Thoracic aorta (tissue), 2 donors: Measurements from ENCODE around the gene NPLOC4. TPM values are rescaled to one million over a fixed set of nuclear protein-coding genes. Genes with fewer than 3 reads are reported as not detected.

Source experiments
- ATAC-seq: fragments of 150-250 bp; one replicate; pipeline ENCODE4 v1.8.0; 2017; ENCODE audit warnings: low read depth; ENCODE audit not compliant: insufficient number of reproducible peaks, low FRiP score
- DNase-seq: peaks from one replicate; pipeline ENCODE4 v3.0.0-alpha.2; 2020; ENCODE audit warnings: low spot score
- H3K27ac ChIP-seq, 2 donors: fragments of 200-600 bp; sonication (generic); 1 replicate in 1 of 2; 2 replicates in 1 of 2; pipeline ENCODE4 v1.5.1; 2016; ENCODE audit warnings: mild to moderate bottlenecking in 2 of 2, moderate library complexity in 2 of 2
- H3K27me3 ChIP-seq: fragments of 200-600 bp; sonication (generic); replicated peaks from 2 replicates; pipeline ENCODE4 v1.6.0; 2016; ENCODE audit warnings: mild to moderate bottlenecking; ENCODE audit not compliant: insufficient read depth
- H3K36me3 ChIP-seq: fragments of 200-600 bp; sonication (generic); one replicate; pipeline ENCODE4 v1.5.1; 2016
- H3K4me1 ChIP-seq, 2 donors: fragments of 200-600 bp; sonication (generic); 1 replicate in 1 of 2; 2 replicates in 1 of 2; pipeline versions ENCODE4 v1.5.1 to v1.6.0; 2016; ENCODE audit warnings: low read depth in 2 of 2, mild to moderate bottlenecking in 1 of 2; ENCODE audit not compliant: control insufficient read depth in 1 of 2
- H3K4me3 ChIP-seq: fragments of 200-600 bp; sonication (generic); 2 replicates; pipeline ENCODE4 v1.5.1; 2016; ENCODE audit warnings: mild to moderate bottlenecking
- H3K9me3 ChIP-seq: fragments of 200-600 bp; sonication (generic); 2 replicates; pipeline ENCODE4 v1.5.1; 2016
- CTCF ChIP-seq: fragments of 200-600 bp; sonication (generic); IDR thresholded peaks from one replicate; pipeline ENCODE4 v1.5.1; 2019; ENCODE audit warnings: antibody characterized with exemption
- total RNA-seq, 2 donors: library from RNA; depleted of rRNA; stranded (reverse); fragments of >200 nt; gene quantifications; one replicate each; pipeline versions ENCODE4 v1.1.0 to v1.2.3, GENCODE V29; 2016

The NPLOC4 gene
- total RNA-seq, 2 donors from 2014 or later = 77.3 to 105 TPM

GRCh38 chr17:81529437-81529803, 107.5 kb downstream of the NPLOC4 start:
- Histone ChIP-seq H3K9me3 (no peaks in the 10 kb centered on the region), H3K4me1 (peaks cover 0 to 12% of the 10 kb centered on the region in 2 donors), H3K36me3 (no peaks in the 10 kb centered on the region), H3K27me3 (no peaks in the 10 kb centered on the region), H3K4me3 (no peak overlapping the region), H3K27ac (no peak overlapping the region)
- no peak for TF ChIP-seq CTCF
- no peak for ATAC-seq
- DNase-seq = no peak

- Histone ChIP-seq H3K4me3 (no peak overlapping the region), H3K27me3 (no peaks in the 10 kb centered on the region), H3K9me3 (no peaks in the 10 kb centered on the region), H3K27ac (no peak overlapping the region), H3K4me1 (peaks cover 0 to 17% of the 10 kb centered on the region in 2 donors), H3K36me3 (no peaks in the 10 kb centered on the region)
- no peak for ATAC-seq
- DNase-seq = no peak
- TF ChIP-seq CTCF = no peak
These were observed 108.1 kb downstream of the NPLOC4 start for GRCh38 chr17:81528651-81529436.

GRCh38 chr17:81528384-81528650, 108.6 kb downstream of the NPLOC4 start:
- ATAC-seq (no peak), DNase-seq (no peak)
- H3K27me3 ChIP-seq = no peaks in the 10 kb centered on the region
- TF ChIP-seq CTCF = no peak
- no peak overlapping the region for H3K4me3 ChIP-seq
- peaks cover 5 to 23% of the 10 kb centered on the region in 2 donors for H3K4me1 ChIP-seq
- H3K36me3 ChIP-seq = no peaks in the 10 kb centered on the region
- H3K27ac ChIP-seq = no peak overlapping the region
- no peaks in the 10 kb centered on the region for H3K9me3 ChIP-seq

- Histone ChIP-seq H3K36me3 (no peaks in the 10 kb centered on the region), H3K4me1 (peaks cover 6 to 28% of the 10 kb centered on the region in 2 donors), H3K4me3 (peak within 1 kb of the TSS; percentile 38), H3K9me3 (no peaks in the 10 kb centered on the region), H3K27ac (no peak within 1 kb of the TSS), H3K27me3 (no peaks in the 10 kb centered on the region)
- DNase-seq (no peak), ATAC-seq (no peak)
- peak; percentile 27 for TF ChIP-seq CTCF
These were observed 109.1 kb downstream of the NPLOC4 start, which contains the start of gene FSCN2 for GRCh38 chr17:81527591-81528383. TSS of gene FSCN2 (plus strand) at chr17:81528377. CDS start at chr17:81528532, 155 bp downstream.
